GM13976 (cell line): ENCODE results near the gene RHOU.

ENCODE experiments used
- DNase-seq: peaks from one replicate; pipeline ENCODE4 v3.0.0; 2012; ENCODE audit warnings: low spot score
- in situ Hi-C: fragments of 300-500 bp; cut with MboI; formaldehyde crosslinking; loops from one replicate; pipeline ENCODE4 v1.12.0; 2022; ENCODE audit warnings: low sequenced_read_pairs, mixed read lengths, inconsistent platforms; ENCODE audit not compliant: unreplicated experiment
- TF ChIP-seq, protein P1 (sequence below): IDR thresholded peaks from 2 replicates; pipeline ENCODE4 v1.5.1; 2012; ENCODE audit warnings: borderline replicate concordance, mild to moderate bottlenecking; ENCODE audit not compliant: insufficient read depth; ENCODE audit errors: extremely low read depth, missing control alignments, control extremely low read depth

The RHOU gene

DNA sequence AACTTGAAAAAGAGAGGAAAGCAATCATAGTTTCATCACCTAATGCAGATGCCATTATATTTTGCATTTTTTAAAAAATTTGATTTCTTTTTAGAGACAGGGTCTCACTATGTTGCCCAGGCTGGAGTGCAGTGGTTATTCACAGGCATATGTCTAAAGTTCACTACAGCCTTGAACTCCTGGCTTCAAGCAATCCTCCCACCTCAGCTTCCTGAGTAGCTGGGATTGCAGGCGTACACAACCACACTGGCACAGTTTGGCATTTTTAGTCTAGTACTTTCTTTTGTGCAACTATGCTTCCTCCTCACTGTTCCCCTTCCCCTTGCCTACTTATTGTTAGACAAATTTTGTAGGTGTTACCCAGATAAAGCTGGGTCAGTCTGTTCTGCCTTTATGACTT is 18.0 kb downstream of the RHOU start:
- in situ Hi-C loops: no loop called here
- TF ChIP-seq, protein P1, sequence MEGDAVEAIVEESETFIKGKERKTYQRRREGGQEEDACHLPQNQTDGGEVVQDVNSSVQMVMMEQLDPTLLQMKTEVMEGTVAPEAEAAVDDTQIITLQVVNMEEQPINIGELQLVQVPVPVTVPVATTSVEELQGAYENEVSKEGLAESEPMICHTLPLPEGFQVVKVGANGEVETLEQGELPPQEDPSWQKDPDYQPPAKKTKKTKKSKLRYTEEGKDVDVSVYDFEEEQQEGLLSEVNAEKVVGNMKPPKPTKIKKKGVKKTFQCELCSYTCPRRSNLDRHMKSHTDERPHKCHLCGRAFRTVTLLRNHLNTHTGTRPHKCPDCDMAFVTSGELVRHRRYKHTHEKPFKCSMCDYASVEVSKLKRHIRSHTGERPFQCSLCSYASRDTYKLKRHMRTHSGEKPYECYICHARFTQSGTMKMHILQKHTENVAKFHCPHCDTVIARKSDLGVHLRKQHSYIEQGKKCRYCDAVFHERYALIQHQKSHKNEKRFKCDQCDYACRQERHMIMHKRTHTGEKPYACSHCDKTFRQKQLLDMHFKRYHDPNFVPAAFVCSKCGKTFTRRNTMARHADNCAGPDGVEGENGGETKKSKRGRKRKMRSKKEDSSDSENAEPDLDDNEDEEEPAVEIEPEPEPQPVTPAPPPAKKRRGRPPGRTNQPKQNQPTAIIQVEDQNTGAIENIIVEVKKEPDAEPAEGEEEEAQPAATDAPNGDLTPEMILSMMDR: no peak
- DNase-seq: no peak

DNA sequence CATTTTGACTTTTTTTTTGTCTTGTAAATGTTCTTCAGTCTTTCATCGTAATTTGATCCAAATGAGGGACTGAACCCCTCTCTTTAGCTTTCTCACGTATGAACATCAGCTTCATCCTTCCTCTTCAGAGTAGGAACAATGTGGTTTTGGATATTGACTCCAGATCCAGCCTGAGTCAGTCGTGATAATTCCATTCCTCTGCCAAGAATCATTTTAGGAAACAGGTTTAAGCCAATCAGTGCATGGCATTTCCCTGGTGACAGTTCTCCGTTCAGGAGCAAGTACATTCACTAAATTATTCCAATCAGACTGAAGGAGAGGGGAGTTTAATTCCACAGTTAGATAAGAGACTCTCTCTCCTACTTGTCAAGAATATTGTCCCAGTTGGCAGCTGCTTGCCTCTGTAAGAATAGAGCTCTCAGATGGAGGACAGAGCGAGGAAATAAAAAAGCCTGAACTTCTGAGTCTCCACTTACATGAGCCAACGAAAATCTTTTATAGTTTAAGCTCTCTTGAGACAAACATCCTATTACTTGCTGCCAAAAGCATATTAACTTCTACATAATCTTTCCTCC is 18.6 kb downstream of the RHOU start:
- in situ Hi-C loops: no loop called here
- TF ChIP-seq, protein P1: no peak
- no peak for DNase-seq

DNA sequence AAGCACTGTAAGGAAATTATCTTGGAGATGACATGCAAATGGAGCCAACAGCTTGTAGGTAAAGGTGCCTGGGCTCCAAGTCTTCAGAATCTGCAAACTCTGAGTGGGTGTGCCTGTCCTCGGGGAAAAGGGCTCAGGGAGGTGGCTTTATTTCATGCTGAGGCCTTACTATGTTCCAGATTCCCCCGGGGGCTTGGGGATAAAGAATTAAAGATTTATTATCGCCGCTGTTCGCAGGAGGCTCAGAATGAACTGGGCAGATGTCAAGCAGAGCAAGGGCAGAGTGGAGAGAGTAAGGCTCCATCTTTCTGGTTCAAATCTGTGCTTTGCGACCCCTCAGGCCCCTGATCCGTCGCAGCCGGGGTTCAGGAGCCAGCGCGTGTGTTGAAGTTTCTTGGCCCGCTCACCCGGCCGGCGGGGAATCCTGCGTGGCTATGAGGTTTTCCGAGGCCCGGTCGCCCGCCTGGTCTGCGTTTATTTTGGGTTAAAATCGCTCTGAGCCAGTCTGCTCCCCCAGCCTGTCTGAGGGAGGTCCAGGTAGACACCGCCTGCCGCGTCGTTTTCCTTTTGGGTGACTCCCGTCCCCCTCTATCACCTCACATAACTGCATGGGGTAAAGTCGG is 19.5 kb downstream of the RHOU start:
- TF ChIP-seq, protein P1: no peak
- in situ Hi-C loops: no loop called here
- no peak for DNase-seq

DNA sequence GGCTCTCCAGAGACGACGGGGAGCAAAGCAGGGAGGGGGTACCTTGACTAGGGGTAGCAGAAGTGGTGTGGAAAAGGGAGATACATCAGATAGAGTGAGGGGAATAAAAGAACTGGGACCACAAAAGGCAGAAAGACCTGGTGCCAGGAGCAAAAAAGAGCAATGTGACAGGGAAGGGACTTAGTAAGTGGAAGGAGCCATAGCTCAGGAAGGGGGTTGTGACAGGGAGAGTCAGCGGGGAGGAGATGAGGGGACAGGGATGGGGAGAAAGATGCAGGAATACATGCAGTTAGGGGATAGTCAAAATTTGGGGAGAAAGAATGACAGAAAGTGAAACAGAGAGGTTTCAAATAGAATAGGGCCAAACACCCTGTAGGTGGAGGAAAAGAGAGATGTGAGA is 20.5 kb downstream of the RHOU start:
- in situ Hi-C loops: no loop called here
- TF ChIP-seq, protein P1: no peak
- DNase-seq: no peak

DNA sequence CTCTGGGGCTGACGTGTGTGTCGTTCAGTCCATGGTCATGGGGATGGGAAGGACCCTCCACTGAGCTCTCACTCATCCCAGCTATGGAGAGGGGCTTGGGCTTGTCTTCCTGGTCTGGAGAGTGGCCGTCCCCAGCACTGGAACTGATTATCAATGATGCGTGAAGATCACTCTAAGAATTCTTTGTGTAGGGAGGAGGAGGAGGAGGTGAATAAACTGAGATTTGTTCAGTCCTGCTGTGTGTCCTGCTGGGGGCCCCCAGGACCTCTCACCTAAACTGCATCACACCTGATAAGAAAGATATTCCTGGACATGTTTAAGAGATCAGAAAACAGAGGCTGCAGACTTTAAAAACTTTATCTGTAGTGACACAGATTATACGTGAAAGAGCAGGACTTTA is 21.2 kb downstream of the RHOU start:
- in situ Hi-C loops: no loop called here
- TF ChIP-seq, protein P1: no peak
- no peak for DNase-seq

DNA sequence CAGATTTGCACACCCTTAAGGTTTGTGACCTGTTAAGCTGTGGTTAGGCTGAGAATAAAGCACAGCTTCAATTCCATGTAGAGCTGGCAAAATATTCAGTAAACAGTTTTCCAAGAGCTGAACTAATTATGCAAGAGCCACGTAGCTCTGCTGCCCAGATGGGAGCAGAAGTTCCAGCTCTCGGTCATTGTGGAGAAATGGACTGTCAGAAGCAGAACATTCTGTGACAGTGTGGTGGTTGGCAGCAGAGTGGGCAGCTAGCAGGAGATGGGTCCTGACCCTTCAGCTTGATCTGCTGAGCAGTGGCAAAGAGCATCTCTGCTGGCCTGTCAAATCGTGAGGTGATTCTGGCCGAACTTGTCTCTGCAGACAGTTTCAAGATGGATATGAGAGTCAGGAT is 23.2 kb downstream of the RHOU start:
- no peak for DNase-seq
- TF ChIP-seq, protein P1: no peak
- in situ Hi-C loops: no loop called here
